IMR-90 (cell line): ENCODE measurements around the gene ADGRD1. TPM values are rescaled to one million over a fixed set of nuclear protein-coding genes. Genes with fewer than 3 reads are reported as not detected.

Experiments used
- ATAC-seq: fragments of 200-7000 bp; cut with Tn5 transposase; 2 replicates; pipeline ENCODE4 v1.9.1; 2020; ENCODE audit warnings: low read depth, mild to moderate bottlenecking, moderate library complexity
- BruUV-seq: library from RNA; stranded (reverse); fragments of 400-500 nt; replicated peaks from 2 replicates; lab custom pipeline; 2021; lab: Mats Ljungman, UMichigan
- CTCF ChIA-PET: fragments of 300-600 bp; formaldehyde crosslinking; extraction: SDS; loops from one replicate; lab custom pipeline; 2021; ENCODE audit warnings: antibody characterized with exemption; lab: Yijun Ruan, JAX
- POLR2A ChIA-PET: fragments of 300-600 bp; sonication (Branson Sonifier 250); formaldehyde crosslinking; loops from one replicate; lab custom pipeline; 2022; ENCODE audit warnings: antibody characterized with exemption; ENCODE audit not compliant: unreplicated experiment; lab: Charles Lee
- DNase-seq: peaks from one replicate; pipeline ENCODE4 v3.0.0; 2013
- H2AFZ ChIP-seq: replicated peaks from 2 replicates; pipeline ENCODE3; 2013; ENCODE audit warnings: low read length, mild to moderate bottlenecking; ENCODE audit not compliant: poor library complexity
- H2AK5ac ChIP-seq: 2 replicates; pipeline ENCODE4 v1.6.1; 2013; ENCODE audit warnings: low read depth, low read length, inconsistent platforms
- H2AK9ac ChIP-seq: replicated peaks from 2 replicates; pipeline ENCODE3; 2013; ENCODE audit warnings: mild to moderate bottlenecking, low read depth, low read length, moderate library complexity; ENCODE audit not compliant: poor library complexity
- H2BK120ac ChIP-seq: 2 replicates; pipeline ENCODE4 v1.6.1; 2013; ENCODE audit warnings: low read depth, low read length, inconsistent platforms
- H2BK15ac ChIP-seq: 3 replicates; pipeline ENCODE4 v1.6.1; 2013; ENCODE audit warnings: low read depth, low read length, inconsistent platforms
- H2BK20ac ChIP-seq: 2 replicates; pipeline ENCODE4 v1.6.1; 2013; ENCODE audit warnings: low read depth, mild to moderate bottlenecking, inconsistent platforms, low read length, moderate library complexity
- H2BK5ac ChIP-seq: 2 replicates; pipeline ENCODE4 v1.6.1; 2013; ENCODE audit warnings: mild to moderate bottlenecking, low read depth, low read length, inconsistent platforms; ENCODE audit not compliant: poor library complexity, severe bottlenecking
- H3K14ac ChIP-seq: replicated peaks from 2 replicates; pipeline ENCODE4 v1.6.1; 2013; ENCODE audit warnings: low read depth, low read length, inconsistent platforms
- H3K18ac ChIP-seq: 2 replicates; pipeline ENCODE4 v1.6.1; 2013; ENCODE audit warnings: low read depth, low read length, control low read depth
- H3K23ac ChIP-seq: 2 replicates; pipeline ENCODE4 v1.6.1; 2013; ENCODE audit warnings: low read depth, low read length, inconsistent platforms
- H3K27ac ChIP-seq: 2 replicates; pipeline ENCODE4 v1.5.1; 2013; ENCODE audit warnings: mild to moderate bottlenecking, control low read depth, low read length; ENCODE audit not compliant: insufficient read depth
- H3K27me3 ChIP-seq: 2 replicates; pipeline ENCODE4 v1.6.1; 2013; ENCODE audit warnings: low read length; ENCODE audit not compliant: control insufficient read depth, insufficient read depth
- H3K36me3 ChIP-seq: 2 replicates; pipeline ENCODE4 v1.6.1; 2013; ENCODE audit warnings: low read length, mixed read lengths; ENCODE audit not compliant: control insufficient read depth, insufficient read depth
- H3K4ac ChIP-seq: 2 replicates; pipeline ENCODE4 v1.6.1; 2013; ENCODE audit warnings: low read depth, low read length, inconsistent platforms
- H3K4me1 ChIP-seq: 2 replicates; pipeline ENCODE4 v1.6.1; 2013; ENCODE audit warnings: low read length, mixed read lengths; ENCODE audit not compliant: control insufficient read depth, insufficient read depth
- H3K4me2 ChIP-seq: 2 replicates; pipeline ENCODE4 v1.6.1; 2013; ENCODE audit warnings: low read depth, mild to moderate bottlenecking, control low read depth, low read length, moderate library complexity
- H3K4me3 ChIP-seq: 2 replicates; pipeline ENCODE4 v1.5.1; 2013; ENCODE audit warnings: low read depth, mild to moderate bottlenecking, control low read depth, low read length, moderate library complexity; ENCODE audit not compliant: insufficient read depth
- H3K56ac ChIP-seq: 2 replicates; pipeline ENCODE4 v1.6.1; 2013; ENCODE audit warnings: low read length, inconsistent platforms; ENCODE audit not compliant: insufficient read depth; ENCODE audit errors: extremely low read depth
- H3K79me1 ChIP-seq, 2 experiments: 2 replicates each; pipeline ENCODE4 v1.6.1; 2013; ENCODE audit warnings: low read length in 2 of 2, inconsistent platforms in 1 of 2, low read depth in 1 of 2
- H3K9ac ChIP-seq: 2 replicates; pipeline ENCODE4 v1.6.1; 2013; ENCODE audit warnings: low read depth, low read length, control low read depth
- H3K9me1 ChIP-seq: 2 replicates; pipeline ENCODE4 v1.6.1; 2013; ENCODE audit warnings: low read length, inconsistent platforms; ENCODE audit not compliant: insufficient read depth
- H3K9me3 ChIP-seq: 2 replicates; pipeline ENCODE4 v1.6.1; 2013; ENCODE audit warnings: low read length; ENCODE audit not compliant: control insufficient read depth, insufficient read depth
- H4K20me1 ChIP-seq: 2 replicates; pipeline ENCODE4 v1.6.1; 2013; ENCODE audit warnings: low read length, inconsistent platforms; ENCODE audit not compliant: insufficient read depth
- H4K5ac ChIP-seq: 2 replicates; pipeline ENCODE4 v1.6.1; 2013; ENCODE audit warnings: mild to moderate bottlenecking, low read depth, low read length, control low read depth
- H4K8ac ChIP-seq, 2 experiments: 2 replicates each; pipeline ENCODE4 v1.6.1; 2013; ENCODE audit warnings: low read depth in 2 of 2, low read length in 2 of 2, control low read depth in 1 of 2, inconsistent platforms in 1 of 2
- H4K91ac ChIP-seq: 2 replicates; pipeline ENCODE4 v1.6.1; 2013; ENCODE audit warnings: low read depth, low read length, inconsistent platforms; ENCODE audit not compliant: insufficient read depth
- CEBPB ChIP-seq: IDR thresholded peaks from 2 replicates; pipeline ENCODE4 v1.6.1; 2012; ENCODE audit warnings: low read depth, low read length, improper control_type of control experiment
- MAFK ChIP-seq: IDR thresholded peaks from 2 replicates; pipeline ENCODE4 v1.6.1; 2012; ENCODE audit warnings: low read depth, low read length, improper control_type of control experiment
- MXI1 ChIP-seq: IDR thresholded peaks from 2 replicates; pipeline ENCODE4 v1.6.1; 2012; ENCODE audit warnings: low read depth, mild to moderate bottlenecking, low read length, moderate library complexity, borderline replicate concordance
- NFE2L2 ChIP-seq: fragments of 150-350 bp; IDR thresholded peaks from 2 replicates; pipeline ENCODE4 v1.6.1; 2016; ENCODE audit warnings: low read depth, mild to moderate bottlenecking, low read length
- RFX5 ChIP-seq: IDR thresholded peaks from 2 replicates; pipeline ENCODE4 v1.8.0; 2012; ENCODE audit warnings: low read depth, mild to moderate bottlenecking, low read length, moderate library complexity
- dilution Hi-C: fragments of 300-500 bp; cut with HindIII; formaldehyde crosslinking; loops from one replicate; pipeline ENCODE4 v1.14.3; 2018; ENCODE audit warnings: low sequenced_read_pairs; ENCODE audit not compliant: unreplicated experiment
- in situ Hi-C: fragments of 300-500 bp; cut with MboI; formaldehyde crosslinking; loops from 3 replicates; pipeline ENCODE4 v1.14.3; 2019; ENCODE audit warnings: low sequenced_read_pairs, inconsistent platforms, mixed read lengths
- intact Hi-C: fragments of 100-400 bp; cut with micrococcal nuclease; formaldehyde crosslinking; loops from 2 replicates; pipeline ENCODE4 v1.10.0; 2022
- polyA plus RNA-seq, 3 experiments: library from polyadenylated mRNA; depleted of rRNA; stranded (reverse); fragments of >200 nt; gene quantifications; 2 replicates each; pipeline ENCODE4 v1.2.3, GENCODE V29; 2012; ENCODE audit warnings: low replicate concordance in 1 of 3
- total RNA-seq: library from RNA; depleted of rRNA; stranded (reverse); fragments of >200 nt; gene quantifications from 2 replicates; pipeline ENCODE4 v1.2.3, GENCODE V29; 2012
- TF ChIP-seq, protein P1 (sequence below): fragments of 150-350 bp; IDR thresholded peaks from 2 replicates; pipeline ENCODE4 v1.6.1; 2017; ENCODE audit warnings: mild to moderate bottlenecking, antibody characterized with exemption, low read length, low read depth

Gene ADGRD1
- total and polyA plus RNA-seq, 2 of the 4 experiments (the other 2 are of a cell fraction) = not detected

DNA sequence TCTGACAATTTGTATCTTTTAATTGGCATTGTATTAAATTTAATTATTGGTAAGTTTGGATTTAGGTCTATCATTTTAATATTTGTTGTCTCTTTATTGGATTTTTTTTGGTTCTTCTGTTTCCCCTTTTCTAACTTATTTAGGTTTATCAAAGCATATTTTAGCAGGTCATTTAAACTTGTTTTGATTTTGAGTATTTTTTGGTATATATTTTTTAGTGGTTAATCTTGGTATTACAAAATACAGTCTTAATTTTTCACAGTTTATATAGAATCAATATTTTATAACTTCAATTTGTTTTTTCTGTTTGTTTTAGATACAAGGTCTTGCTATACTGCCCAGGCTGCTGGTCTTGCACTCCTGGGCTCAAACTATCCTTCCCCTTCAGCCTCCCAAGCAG, 15.5 kb upstream of the ADGRD1 start:
- Histone ChIP-seq H2AK9ac (no peak overlapping the region), H2BK120ac (no peak overlapping the region), H3K56ac (no peak overlapping the region), H3K27me3 (no peaks in the 10 kb centered on the region), H2BK15ac (no peak overlapping the region), H2AK5ac (no peak overlapping the region), H3K9me1 (no peaks in the 10 kb centered on the region), H2BK5ac (no peak overlapping the region), H4K91ac (no peak overlapping the region), H3K27ac (no peak overlapping the region), H2AFZ (no peak overlapping the region), H3K14ac (no peak overlapping the region), H3K36me3 (no peaks in the 10 kb centered on the region), H4K20me1 (no peaks in the 10 kb centered on the region), H3K9me3 (0 out of 2 replicates have a peak, but pooled peaks cover 1% of the 10 kb centered on the region), H3K4me1 (no peaks in the 10 kb centered on the region), H3K4me3 (no peak overlapping the region), H3K23ac (no peak overlapping the region), H3K79me1 (no peaks in the 10 kb centered on the region), H3K4ac (no peak overlapping the region), H4K8ac (no peak overlapping the region), H3K18ac (no peak overlapping the region), H2BK20ac (no peak overlapping the region), H3K4me2 (no peak overlapping the region), H4K5ac (no peak overlapping the region), H3K9ac (no peak overlapping the region)
- ChIA-PET POLR2A (no interaction called here), CTCF (no interaction called here)
- DNase-seq = no peak
- no TSS peak for BruUV-seq
- TF ChIP-seq MXI1 = no peak
- TF ChIP-seq NFE2L2 = no peak
- TF ChIP-seq CEBPB = no peak
- no peak for TF ChIP-seq RFX5
- no peak for TF ChIP-seq MAFK
- TF ChIP-seq, protein P1, sequence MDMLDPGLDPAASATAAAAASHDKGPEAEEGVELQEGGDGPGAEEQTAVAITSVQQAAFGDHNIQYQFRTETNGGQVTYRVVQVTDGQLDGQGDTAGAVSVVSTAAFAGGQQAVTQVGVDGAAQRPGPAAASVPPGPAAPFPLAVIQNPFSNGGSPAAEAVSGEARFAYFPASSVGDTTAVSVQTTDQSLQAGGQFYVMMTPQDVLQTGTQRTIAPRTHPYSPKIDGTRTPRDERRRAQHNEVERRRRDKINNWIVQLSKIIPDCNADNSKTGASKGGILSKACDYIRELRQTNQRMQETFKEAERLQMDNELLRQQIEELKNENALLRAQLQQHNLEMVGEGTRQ = no peak
- dilution Hi-C loops (no loop called here), intact Hi-C loops (no loop called here), in situ Hi-C loops (no loop called here)
- ATAC-seq = no peak
